ENCODE results near the gene LPCAT4. TPM values are rescaled to one million over a fixed set of nuclear protein-coding genes. Genes with fewer than 3 reads are reported as not detected.

The LPCAT4 gene
- total RNA-seq, 1 experiment from 2014 or later = 46.8 TPM

- Histone ChIP-seq H3K36me3 (ENCODE audit: low read depth) (no peaks in the 10 kb centered on the region), H3K9me3 (ENCODE audit: insufficient read depth, low read depth) (no peaks in the 10 kb centered on the region), H4K20me1 (ENCODE audit: insufficient read depth) (no peaks in the 10 kb centered on the region), H3K4me2 (no peak overlapping the region), H3K79me2 (ENCODE audit: low read depth) (0 out of 2 replicates have a peak, but pooled peaks cover 4% of the 10 kb centered on the region), H3K27me3 (ENCODE audit: insufficient read depth, low read depth) (no peaks in the 10 kb centered on the region), H2AFZ (no peak overlapping the region), H3K9me2 (ENCODE audit: insufficient read depth) (no peaks in the 10 kb centered on the region), H3K27ac (no peak overlapping the region), H3K4me1 (replicated peaks; ENCODE audit: insufficient read depth) (peaks cover 30% of the 10 kb centered on the region), H3F3A (ENCODE audit: insufficient read depth, low read depth) (peaks cover 17% of the 10 kb centered on the region), H3K4me3 (no peak overlapping the region)
- intact Hi-C loops (cut with micrococcal nuclease; ENCODE audit: unreplicated experiment) = loop anchor here (10.0 kb wide), 1 partner anchor 228 kb away; the partner anchor contains the start of genes EMC7 and PGBD4
- DNase-seq = no peak
- BruUV-seq (replicated peaks) = no TSS peak
- TF ChIP-seq CTCF (conservative IDR thresholded peaks at IDR 0.05) (no peak), EZH2 (IDR thresholded peaks at IDR 0.05; ENCODE audit: low read depth) (no peak)
- ChIA-PET CTCF (no interaction called here), POLR2A (ENCODE audit: unreplicated experiment) (no interaction called here)
These were observed 34.4 kb downstream of the LPCAT4 start for GRCh38 chr15:34332553-34333120.

- no peak for DNase-seq
- no TSS peak for BruUV-seq (replicated peaks)
- Histone ChIP-seq H4K20me1 (ENCODE audit: insufficient read depth) (no peaks in the 10 kb centered on the region), H3K79me2 (ENCODE audit: low read depth) (0 out of 2 replicates have a peak, but pooled peaks cover 4% of the 10 kb centered on the region), H3K27me3 (ENCODE audit: insufficient read depth, low read depth) (no peaks in the 10 kb centered on the region), H2AFZ (no peak overlapping the region), H3K4me1 (replicated peaks; ENCODE audit: insufficient read depth) (peaks cover 28% of the 10 kb centered on the region), H3K27ac (no peak overlapping the region), H3K9me2 (ENCODE audit: insufficient read depth) (no peaks in the 10 kb centered on the region), H3F3A (ENCODE audit: insufficient read depth, low read depth) (peaks cover 17% of the 10 kb centered on the region), H3K4me2 (no peak overlapping the region), H3K4me3 (no peak overlapping the region), H3K9me3 (ENCODE audit: insufficient read depth, low read depth) (no peaks in the 10 kb centered on the region), H3K36me3 (ENCODE audit: low read depth) (no peaks in the 10 kb centered on the region)
- ChIA-PET POLR2A (ENCODE audit: unreplicated experiment) (no interaction called here), CTCF (no interaction called here)
- no peak for TF ChIP-seq CTCF (conservative IDR thresholded peaks at IDR 0.05)
- TF ChIP-seq EZH2 (IDR thresholded peaks at IDR 0.05; ENCODE audit: low read depth) = no peak
- intact Hi-C loops (cut with micrococcal nuclease; ENCODE audit: unreplicated experiment) = loop anchor here (10.0 kb wide), 1 partner anchor 227 kb away; the partner anchor contains the start of genes EMC7 and PGBD4
These were observed 35.2 kb downstream of the LPCAT4 start for GRCh38 chr15:34331809-34332208.

GRCh38 chr15:34330279-34330678 is 36.7 kb downstream of the LPCAT4 start:
- Histone ChIP-seq H3F3A (ENCODE audit: insufficient read depth, low read depth) (peaks cover 11% of the 10 kb centered on the region), H3K36me3 (ENCODE audit: low read depth) (no peaks in the 10 kb centered on the region), H2AFZ (no peak overlapping the region), H3K27ac (no peak overlapping the region), H3K79me2 (ENCODE audit: low read depth) (0 out of 2 replicates have a peak, but pooled peaks cover 4% of the 10 kb centered on the region), H3K9me2 (ENCODE audit: insufficient read depth) (no peaks in the 10 kb centered on the region), H4K20me1 (ENCODE audit: insufficient read depth) (no peaks in the 10 kb centered on the region), H3K27me3 (ENCODE audit: insufficient read depth, low read depth) (no peaks in the 10 kb centered on the region), H3K9me3 (ENCODE audit: insufficient read depth, low read depth) (no peaks in the 10 kb centered on the region), H3K4me3 (no peak overlapping the region), H3K4me2 (no peak overlapping the region), H3K4me1 (replicated peaks; ENCODE audit: insufficient read depth) (peaks cover 12% of the 10 kb centered on the region)
- ChIA-PET POLR2A (ENCODE audit: unreplicated experiment) (interaction anchor here (0.7 kb wide), 1 partner anchor 195 kb away, joined by 5 read pairs; no protein-coding TSS in a partner anchor), CTCF (no interaction called here)
- DNase-seq = no peak
- intact Hi-C loops (cut with micrococcal nuclease; ENCODE audit: unreplicated experiment) = loop anchor here (10.0 kb wide), 1 partner anchor 225 kb away; the partner anchor contains the start of genes EMC7 and PGBD4
- TF ChIP-seq EZH2 (IDR thresholded peaks at IDR 0.05; ENCODE audit: low read depth) (no peak), CTCF (conservative IDR thresholded peaks at IDR 0.05) (no peak)
- no TSS peak for BruUV-seq (replicated peaks)
